ENCODE measurements around the gene C2orf80. TPM values are rescaled to one million over a fixed set of nuclear protein-coding genes. Genes with fewer than 3 reads are reported as not detected.

Gene C2orf80
- total and polyA plus RNA-seq, 9 of the 15 experiments (the other 6 are each of a cell fraction or from before 2014, with no cell fraction given) = not detected

- TF ChIP-seq MGA (IDR thresholded peaks at IDR 0.05) = no peak; the same call in 1 of the 2 replicates
- no peak for TF ChIP-seq NFIX (CRISPR knock-in tag; IDR thresholded peaks at IDR 0.05; ENCODE audit: low read depth)
- no peak for TF ChIP-seq CGGBP1 (CRISPR knock-in tag; IDR thresholded peaks at IDR 0.05)
- TF ChIP-seq ZFP91 (CRISPR knock-in tag; IDR thresholded peaks at IDR 0.05) = no peak
- TF ChIP-seq NFRKB (IDR thresholded peaks at IDR 0.05; ENCODE audit: low read depth) = no peak
- TF ChIP-seq CHD4 (IDR thresholded peaks at IDR 0.05; ENCODE audit: insufficient read depth, insufficient replicate concordance, low read depth, low read length, poor library complexity, severe bottlenecking) = no peak
- TF ChIP-seq, protein P1, sequence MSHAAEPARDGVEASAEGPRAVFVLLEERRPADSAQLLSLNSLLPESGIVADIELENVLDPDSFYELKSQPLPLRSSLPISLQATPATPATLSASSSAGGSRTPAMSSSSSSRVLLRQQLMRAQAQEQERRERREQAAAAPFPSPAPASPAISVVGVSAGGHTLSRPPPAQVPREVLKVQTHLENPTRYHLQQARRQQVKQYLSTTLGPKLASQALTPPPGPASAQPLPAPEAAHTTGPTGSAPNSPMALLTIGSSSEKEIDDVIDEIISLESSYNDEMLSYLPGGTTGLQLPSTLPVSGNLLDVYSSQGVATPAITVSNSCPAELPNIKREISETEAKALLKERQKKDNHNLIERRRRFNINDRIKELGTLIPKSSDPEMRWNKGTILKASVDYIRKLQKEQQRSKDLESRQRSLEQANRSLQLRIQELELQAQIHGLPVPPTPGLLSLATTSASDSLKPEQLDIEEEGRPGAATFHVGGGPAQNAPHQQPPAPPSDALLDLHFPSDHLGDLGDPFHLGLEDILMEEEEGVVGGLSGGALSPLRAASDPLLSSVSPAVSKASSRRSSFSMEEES (CRISPR knock-in tag; IDR thresholded peaks at IDR 0.05) = no peak
- TF ChIP-seq STAG1 (CRISPR knock-in tag; IDR thresholded peaks at IDR 0.05; ENCODE audit: borderline replicate concordance) = no peak
- no peak for TF ChIP-seq ZNF586 (CRISPR knock-in tag; conservative IDR thresholded peaks at IDR 0.05)
- no peak for TF ChIP-seq PHB2 (IDR thresholded peaks at IDR 0.05; ENCODE audit: low read depth)
- TF ChIP-seq NCOR1 (IDR thresholded peaks at IDR 0.05) = peak; percentile 30
- TF ChIP-seq ZNF316 (IDR thresholded peaks at IDR 0.05) = peak; percentile 54
- peak; percentile 49; the same call in 1 of the 2 replicates for TF ChIP-seq STAT5A (IDR thresholded peaks at IDR 0.05; ENCODE audit: borderline replicate concordance, low read length)
Measured at GRCh38 chr2:208172125-208172524, 17.7 kb downstream of the C2orf80 start (continued).

Data from K562 (cell line).